Astrocyte (in vitro differentiated cells and primary cell): Measurements from ENCODE around the gene PTPRU.

Experiments used
- EZH2 ChIP-seq: IDR thresholded peaks from 2 replicates; pipeline ENCODE4 v1.6.1; 2012; ENCODE audit warnings: mild to moderate bottlenecking, low read length, inconsistent platforms; ENCODE audit not compliant: insufficient read depth
- TF ChIP-seq, protein P1 (sequence below): IDR thresholded peaks from 2 replicates; pipeline ENCODE4 v1.5.1; 2011; ENCODE audit warnings: low read depth, mild to moderate bottlenecking, inconsistent platforms, low read length, moderate library complexity; ENCODE audit not compliant: insufficient read depth

DNA sequence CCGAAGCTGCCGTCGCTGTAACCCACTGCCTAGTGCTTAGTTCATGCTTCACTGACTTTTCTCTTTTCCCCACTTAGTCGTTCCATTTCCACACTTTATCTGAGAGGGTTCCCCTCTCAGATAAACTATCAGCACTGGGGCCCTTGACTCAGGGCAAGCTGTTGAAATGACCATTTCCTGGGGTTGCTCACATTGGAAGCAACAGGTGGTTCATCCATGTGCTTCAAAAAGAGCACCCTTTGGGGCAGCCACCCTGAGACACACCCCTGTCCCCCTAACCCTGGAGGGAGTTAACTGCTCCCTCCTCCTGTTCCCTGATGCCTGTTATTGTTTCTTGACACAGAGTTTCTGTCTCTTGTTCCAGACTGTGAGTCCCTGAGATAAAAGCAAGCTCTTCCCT is 107.2 kb downstream of the PTPRU start:
- TF ChIP-seq, protein P1, sequence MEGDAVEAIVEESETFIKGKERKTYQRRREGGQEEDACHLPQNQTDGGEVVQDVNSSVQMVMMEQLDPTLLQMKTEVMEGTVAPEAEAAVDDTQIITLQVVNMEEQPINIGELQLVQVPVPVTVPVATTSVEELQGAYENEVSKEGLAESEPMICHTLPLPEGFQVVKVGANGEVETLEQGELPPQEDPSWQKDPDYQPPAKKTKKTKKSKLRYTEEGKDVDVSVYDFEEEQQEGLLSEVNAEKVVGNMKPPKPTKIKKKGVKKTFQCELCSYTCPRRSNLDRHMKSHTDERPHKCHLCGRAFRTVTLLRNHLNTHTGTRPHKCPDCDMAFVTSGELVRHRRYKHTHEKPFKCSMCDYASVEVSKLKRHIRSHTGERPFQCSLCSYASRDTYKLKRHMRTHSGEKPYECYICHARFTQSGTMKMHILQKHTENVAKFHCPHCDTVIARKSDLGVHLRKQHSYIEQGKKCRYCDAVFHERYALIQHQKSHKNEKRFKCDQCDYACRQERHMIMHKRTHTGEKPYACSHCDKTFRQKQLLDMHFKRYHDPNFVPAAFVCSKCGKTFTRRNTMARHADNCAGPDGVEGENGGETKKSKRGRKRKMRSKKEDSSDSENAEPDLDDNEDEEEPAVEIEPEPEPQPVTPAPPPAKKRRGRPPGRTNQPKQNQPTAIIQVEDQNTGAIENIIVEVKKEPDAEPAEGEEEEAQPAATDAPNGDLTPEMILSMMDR: no peak
- TF ChIP-seq EZH2: no peak
